Panc1 (cell line): Measurements from ENCODE around the gene MMP24OS.

Source experiments
- CTCF ChIP-seq: fragments of 450-650 bp; IDR thresholded peaks from 2 replicates; pipeline ENCODE4 v1.5.1; 2017; ENCODE audit warnings: mild to moderate bottlenecking
- POLR2AphosphoS5 ChIP-seq: IDR thresholded peaks from 2 replicates; pipeline ENCODE4 v1.6.1; 2012; ENCODE audit warnings: mild to moderate bottlenecking, low read depth, low read length, moderate library complexity
- REST ChIP-seq, 2 experiments: IDR thresholded peaks; 2 replicates each; pipeline ENCODE4 v1.6.1; 2011 to 2012; ENCODE audit warnings: low read depth in 2 of 2, control low read depth in 1 of 2, low read length in 1 of 2, mild to moderate bottlenecking in 1 of 2, moderate library complexity in 1 of 2; ENCODE audit not compliant: insufficient read depth in 1 of 2
- TCF7L2 ChIP-seq: IDR thresholded peaks from 2 replicates; pipeline ENCODE4 v1.6.1; 2011; ENCODE audit warnings: mild to moderate bottlenecking, low read depth, low read length, inconsistent platforms

DNA sequence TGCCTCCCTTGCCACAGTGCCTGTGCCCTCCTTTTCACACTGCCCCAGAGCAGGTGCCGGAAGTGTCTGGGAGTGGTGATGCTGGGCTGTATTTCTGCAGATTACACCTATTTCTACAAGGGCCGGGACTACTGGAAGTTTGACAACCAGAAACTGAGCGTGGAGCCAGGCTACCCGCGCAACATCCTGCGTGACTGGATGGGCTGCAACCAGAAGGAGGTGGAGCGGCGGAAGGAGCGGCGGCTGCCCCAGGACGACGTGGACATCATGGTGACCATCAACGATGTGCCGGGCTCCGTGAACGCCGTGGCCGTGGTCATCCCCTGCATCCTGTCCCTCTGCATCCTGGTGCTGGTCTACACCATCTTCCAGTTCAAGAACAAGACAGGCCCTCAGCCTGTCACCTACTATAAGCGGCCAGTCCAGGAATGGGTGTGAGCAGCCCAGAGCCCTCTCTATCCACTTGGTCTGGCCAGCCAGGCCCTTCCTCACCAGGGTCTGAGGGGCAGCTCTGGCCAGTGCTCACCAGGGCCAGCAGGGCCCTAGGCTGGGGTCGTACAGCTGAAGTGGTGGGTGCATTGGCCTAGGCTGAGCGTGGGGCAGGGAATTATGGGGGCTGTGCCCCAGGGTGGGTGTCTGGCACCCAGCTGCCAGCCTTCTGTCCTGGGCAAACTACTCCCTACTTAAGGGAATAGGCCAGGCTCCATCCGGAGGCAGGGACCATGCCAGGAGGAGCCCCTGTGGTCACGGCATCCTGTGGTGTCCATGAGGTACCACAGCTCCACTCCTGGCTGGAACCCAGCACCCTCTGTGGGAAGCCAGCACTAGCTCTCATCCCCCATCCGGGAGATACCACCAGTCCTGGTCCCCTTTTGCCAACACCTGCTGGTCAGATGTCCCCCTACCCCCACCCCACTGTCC lies 3.5 kb downstream of the MMP24OS start:
- TF ChIP-seq CTCF (no peak), REST (IDR thresholded peaks at IDR 0.05; ENCODE audit: insufficient read depth in 1 of 2, low read depth in 2 of 2, low read length in 1 of 2) (no peak), POLR2AphosphoS5 (0 out of 2 replicates have a peak, but pooled peaks have one; percentile 14), TCF7L2 (no peak)
